IPS-11a (cell line): ENCODE measurements around the gene SAMD4A.

ENCODE experiments used
- H3K4me3 ChIP-seq: one replicate; pipeline ENCODE4 v1.5.1; 2013; ENCODE audit warnings: low read depth, low read length, control low read depth

Gene SAMD4A

GRCh38 chr14:54815016-54815415 is 248.1 kb downstream of the SAMD4A start:
- H3K4me3 ChIP-seq = no peak overlapping the region

GRCh38 chr14:54815515-54815914 is 248.6 kb downstream of the SAMD4A start:
- no peak overlapping the region for H3K4me3 ChIP-seq

GRCh38 chr14:54816450-54816849 is 249.5 kb downstream of the SAMD4A start:
- H3K4me3 ChIP-seq = no peak overlapping the region

GRCh38 chr14:54817506-54817905 is 250.6 kb downstream of the SAMD4A start:
- no peak overlapping the region for H3K4me3 ChIP-seq

- no peak overlapping the region for H3K4me3 ChIP-seq
Measured at GRCh38 chr14:54818201-54819133, 251.5 kb downstream of the SAMD4A start.

GRCh38 chr14:54822685-54823084 is 255.8 kb downstream of the SAMD4A start:
- H3K4me3 ChIP-seq = no peak overlapping the region

GRCh38 chr14:54823757-54824549 is 257.0 kb downstream of the SAMD4A start:
- H3K4me3 ChIP-seq = no peak overlapping the region

GRCh38 chr14:54828037-54828436 is 261.1 kb downstream of the SAMD4A start:
- H3K4me3 ChIP-seq = no peak overlapping the region

- no peak overlapping the region for H3K4me3 ChIP-seq
Measured at GRCh38 chr14:54829486-54830224, 262.7 kb downstream of the SAMD4A start.

- H3K4me3 ChIP-seq = no peak overlapping the region
Measured at GRCh38 chr14:54830650-54831049, 263.7 kb downstream of the SAMD4A start.

GRCh38 chr14:54834081-54834480 is 267.2 kb downstream of the SAMD4A start:
- H3K4me3 ChIP-seq = no peak overlapping the region

- H3K4me3 ChIP-seq = no peak overlapping the region
Measured at GRCh38 chr14:54834727-54835126, 267.8 kb downstream of the SAMD4A start.

GRCh38 chr14:54836231-54836630 is 269.3 kb downstream of the SAMD4A start:
- no peak overlapping the region for H3K4me3 ChIP-seq

GRCh38 chr14:54837508-54838149 is 270.7 kb downstream of the SAMD4A start:
- H3K4me3 ChIP-seq = no peak overlapping the region

- no peak overlapping the region for H3K4me3 ChIP-seq
Measured at GRCh38 chr14:54838931-54839512, 272.1 kb downstream of the SAMD4A start.

- H3K4me3 ChIP-seq = no peak overlapping the region
Measured at GRCh38 chr14:54839701-54840119, 272.8 kb downstream of the SAMD4A start.

- no peak overlapping the region for H3K4me3 ChIP-seq
Measured at GRCh38 chr14:54840336-54840735, 273.4 kb downstream of the SAMD4A start.

GRCh38 chr14:54840798-54841197 is 273.9 kb downstream of the SAMD4A start:
- H3K4me3 ChIP-seq = no peak overlapping the region
